Stimulated activated naive CD8-positive, alpha-beta T cell treated with anti-CD3 and anti-CD28 coated beads, Interleukin-15, Interleukin-2, amounts not matched to agents 100 U/mL and 50 U/mL, for 24 hours (primary cell): ENCODE measurements around the gene SDC3.

Source experiments
- ATAC-seq: fragments of 150-1000 bp; cut with Tn5 transposase; one replicate; pipeline ENCODE4 v1.10.0; 2021
- DNase-seq: peaks from one replicate; pipeline ENCODE4 v3.0.0; 2021

Gene SDC3

GRCh38 chr1:30904191-30904961 lies 4.2 kb downstream of the SDC3 start:
- ATAC-seq, result no peak
- DNase-seq, result no peak

- ATAC-seq (no peak), DNase-seq (no peak)
These were observed 5.1 kb downstream of the SDC3 start for GRCh38 chr1:30903343-30904034.

DNA sequence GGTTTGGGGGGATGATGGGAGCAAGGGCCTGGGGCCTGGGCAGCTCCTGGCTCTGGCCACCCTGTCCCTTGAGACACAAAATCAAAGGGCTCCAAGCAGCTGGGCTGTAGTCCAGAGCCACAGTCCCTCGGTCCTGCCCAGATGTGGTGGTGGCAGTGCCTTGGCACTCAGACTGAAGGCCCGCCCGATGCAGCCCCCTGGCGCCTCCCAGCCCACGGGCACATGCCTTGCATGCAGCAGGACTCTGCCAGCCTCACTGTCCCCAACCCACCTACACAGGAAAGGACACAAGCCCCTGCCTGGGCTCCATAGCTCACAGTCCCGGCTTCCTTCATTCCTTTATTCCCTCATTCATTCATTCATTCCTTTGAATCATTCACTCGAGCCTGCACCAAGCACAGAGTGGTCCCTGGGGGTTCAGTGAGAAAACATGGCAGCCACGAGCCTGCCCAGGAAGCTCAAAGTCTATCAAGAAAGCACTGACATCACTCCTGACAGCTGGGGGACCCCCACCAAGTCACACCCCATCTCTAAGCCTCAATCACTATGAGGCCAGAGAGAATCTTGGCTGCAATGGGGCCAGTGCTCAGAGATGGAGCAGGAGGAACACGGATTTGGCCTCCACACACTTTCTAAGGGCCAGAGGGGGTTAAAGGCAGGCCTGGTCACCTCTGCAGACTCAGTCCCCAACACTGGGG lies 5.8 kb downstream of the SDC3 start:
- no peak for ATAC-seq
- no peak for DNase-seq

DNA sequence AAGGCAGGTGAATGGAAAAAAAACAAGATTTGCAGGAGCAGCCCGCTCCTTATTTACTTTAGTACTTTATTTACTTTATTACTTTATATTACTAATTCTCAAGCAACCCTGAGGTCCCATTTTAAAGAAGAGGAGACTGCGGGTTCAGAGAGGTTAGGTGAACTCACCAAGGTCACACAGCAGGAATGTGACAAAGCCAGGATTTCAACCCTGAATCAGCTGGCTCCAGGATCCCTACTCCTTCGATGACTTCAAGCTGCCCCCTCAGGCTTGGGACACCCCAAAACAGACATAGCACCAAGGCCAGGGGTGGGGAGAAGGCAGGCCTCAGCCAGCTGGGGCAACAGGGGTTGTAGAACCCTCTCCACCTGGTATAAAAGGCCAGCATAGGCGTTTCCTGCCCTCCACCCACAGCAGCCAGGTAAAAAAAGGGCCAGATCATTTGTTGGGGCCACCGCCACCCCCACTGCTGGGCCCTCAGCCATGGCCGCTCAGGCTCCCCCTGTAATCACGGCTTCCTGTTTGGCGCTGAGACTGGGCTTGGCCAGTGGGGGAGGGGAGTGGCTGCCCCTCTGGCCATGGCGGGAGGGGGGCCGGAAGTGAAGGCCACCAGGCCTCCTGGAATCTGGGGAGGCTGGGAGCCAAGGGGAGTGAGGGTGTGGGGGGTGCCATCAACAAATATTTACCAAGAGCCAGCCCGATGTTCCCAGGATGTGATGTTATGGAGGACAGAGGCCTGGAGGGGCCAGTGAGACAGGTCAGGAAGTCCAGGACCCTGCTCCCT lies 6.6 kb downstream of the SDC3 start:
- no peak for ATAC-seq
- no peak for DNase-seq

DNA sequence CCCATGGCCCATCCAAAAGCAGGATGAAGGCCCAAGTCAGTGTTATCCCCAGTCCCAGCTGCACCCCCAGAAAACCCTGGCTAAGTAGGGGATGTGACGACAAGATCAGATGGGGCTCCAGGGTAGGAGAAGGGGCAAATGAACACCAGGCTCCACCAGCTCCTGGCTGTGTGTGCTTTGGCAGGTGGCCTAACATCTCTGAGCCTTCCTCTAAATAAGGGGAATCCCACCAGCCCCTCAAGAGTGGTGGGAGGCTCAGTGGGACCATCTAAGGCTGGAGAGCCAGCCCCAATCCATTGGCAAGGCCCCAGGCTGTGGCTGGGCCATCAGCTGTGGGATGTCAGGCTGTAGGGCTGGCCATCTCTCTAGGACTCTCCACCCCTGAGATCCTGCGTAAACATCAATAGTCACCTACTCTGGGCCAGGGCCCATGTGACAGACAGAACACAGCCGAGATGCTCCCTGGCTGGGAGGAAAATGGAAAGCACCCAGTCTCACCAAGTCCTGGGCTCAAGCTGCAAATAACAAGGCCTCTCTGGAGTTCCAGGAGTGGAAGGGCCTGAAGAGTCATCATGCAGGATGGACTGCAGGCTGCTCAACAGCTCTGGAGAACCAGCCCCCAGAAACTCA lies 7.5 kb downstream of the SDC3 start:
- DNase-seq (no peak), ATAC-seq (no peak)

- no peak for DNase-seq
- no peak for ATAC-seq
These were observed 8.1 kb downstream of the SDC3 start for GRCh38 chr1:30900486-30900885.

DNA sequence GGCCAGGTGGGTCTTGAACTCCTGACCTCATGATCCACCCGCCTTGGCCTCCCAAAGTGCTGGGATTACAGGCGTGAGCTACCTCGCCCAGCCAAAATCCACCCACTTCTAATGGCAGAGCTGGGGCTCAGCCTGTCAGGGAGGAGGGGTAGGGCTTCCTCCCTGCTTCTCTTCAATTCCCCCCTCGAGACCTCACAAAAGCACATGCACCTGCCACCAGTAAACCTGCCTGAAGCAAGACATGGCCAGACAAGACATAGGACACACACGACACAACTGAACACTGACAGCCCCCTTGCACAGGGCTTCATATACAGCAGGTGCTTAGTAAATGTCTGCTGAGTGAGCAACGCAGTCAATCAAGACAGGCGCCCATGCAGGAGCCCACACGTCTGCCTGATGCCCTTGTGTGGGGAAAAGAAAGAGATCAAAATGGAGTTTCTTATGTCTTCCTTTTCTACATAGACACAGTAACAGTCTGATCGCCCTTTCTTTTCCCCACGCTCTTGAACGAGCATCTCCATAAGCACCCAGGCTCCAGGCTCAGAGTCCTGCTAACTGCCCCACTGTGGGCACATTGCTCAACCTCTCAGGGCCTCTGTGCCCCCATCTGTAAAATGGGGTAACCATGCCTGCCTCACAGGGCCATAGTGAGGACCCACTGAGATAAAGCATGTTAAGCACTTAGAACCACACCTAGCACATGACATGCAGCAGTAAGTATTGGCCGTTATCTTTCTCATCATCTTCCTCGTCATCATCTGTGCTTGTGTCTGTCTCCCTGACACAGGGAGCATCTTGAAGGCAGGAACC lies 8.8 kb downstream of the SDC3 start:
- no peak for ATAC-seq
- DNase-seq, result no peak

DNA sequence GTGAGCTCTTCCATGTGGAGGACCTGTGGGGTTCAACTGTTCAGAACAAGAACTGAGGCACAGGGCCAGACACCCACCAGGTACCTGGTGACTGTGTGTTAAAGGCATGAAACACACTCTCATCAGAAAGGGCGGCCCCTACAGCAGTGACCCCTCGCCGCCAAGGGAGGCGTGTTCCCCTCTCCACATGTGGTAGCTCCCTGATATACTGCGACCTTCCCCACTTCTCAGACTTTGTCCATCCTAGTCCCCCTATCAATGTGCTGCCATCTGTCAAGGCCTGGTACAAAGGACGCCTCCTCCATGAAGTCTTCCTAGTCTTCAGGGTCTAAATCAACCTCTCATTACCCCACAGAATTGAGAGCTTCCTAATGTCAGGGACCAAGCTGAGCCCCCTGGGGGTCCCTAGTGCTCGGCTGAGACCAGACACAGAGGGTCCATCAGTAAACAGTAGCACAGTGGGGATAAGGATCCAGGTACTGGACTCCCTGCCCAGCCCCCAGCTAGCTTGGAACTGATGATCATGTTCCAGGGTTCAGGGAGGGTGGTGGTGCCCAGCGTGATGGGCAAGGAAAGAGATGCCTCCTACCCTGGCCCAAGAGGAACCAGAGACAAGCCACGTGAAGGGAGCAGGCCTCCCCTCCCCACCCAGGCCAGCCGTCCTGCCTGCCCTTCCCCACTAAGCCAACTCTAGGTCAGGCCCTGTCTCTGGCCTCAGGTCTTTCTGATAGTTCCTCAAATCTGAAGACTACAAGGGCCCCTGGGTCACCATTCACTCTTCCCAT lies 10.3 kb downstream of the SDC3 start:
- DNase-seq (no peak), ATAC-seq (no peak)

DNA sequence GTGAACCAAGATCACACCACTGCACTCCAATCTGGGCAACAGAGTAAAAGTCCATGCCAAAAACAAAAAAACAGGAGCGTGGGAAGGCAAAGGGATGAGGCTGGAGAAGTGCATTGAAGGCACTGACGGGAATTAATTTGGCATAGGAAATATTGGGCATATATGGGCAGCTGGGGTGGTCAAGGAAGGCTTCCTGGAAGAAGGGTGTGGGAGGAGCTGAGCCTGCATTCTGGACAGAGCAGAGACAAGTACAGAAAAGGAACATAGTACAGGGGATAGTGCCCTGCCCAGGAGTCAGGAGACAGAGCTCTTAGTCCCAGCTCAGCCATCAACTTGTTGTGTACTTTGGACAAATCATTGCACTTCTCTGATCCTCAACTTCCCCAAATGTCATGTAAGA lies 11.7 kb downstream of the SDC3 start:
- ATAC-seq (no peak), DNase-seq (no peak)

GRCh38 chr1:30895944-30896660 lies 12.5 kb downstream of the SDC3 start:
- no peak for DNase-seq

DNA sequence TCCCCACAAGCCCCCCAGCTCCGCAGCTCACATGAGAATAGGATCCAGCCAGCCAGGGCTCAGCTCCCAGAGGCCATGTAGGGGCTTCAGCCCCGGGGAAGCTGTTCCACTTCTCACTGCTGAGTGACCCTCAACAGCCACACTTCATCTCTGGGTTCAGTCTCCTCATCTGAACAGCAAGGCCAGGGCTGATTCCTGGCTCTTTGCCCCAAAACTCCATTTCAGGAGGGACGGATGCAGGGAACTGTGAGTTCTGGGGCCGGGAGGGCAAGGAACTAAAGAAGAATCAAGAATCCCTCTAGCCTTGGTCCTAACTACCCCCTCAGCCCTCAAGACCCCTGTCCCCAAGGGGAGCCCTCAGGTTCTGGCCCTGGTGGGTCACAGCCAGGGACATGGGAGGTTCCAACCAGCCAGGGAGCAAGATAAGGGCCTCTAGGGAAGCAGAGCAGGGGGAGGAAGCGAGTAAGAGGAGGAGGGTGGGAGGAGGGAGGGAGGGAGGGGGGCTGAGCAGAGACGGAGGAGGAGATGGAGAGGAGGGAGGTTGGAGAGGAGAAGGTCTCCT lies 13.1 kb downstream of the SDC3 start:
- no peak for DNase-seq

More at GRCh38 chr1:30895944-30896660, 12.5 kb downstream of the SDC3 start:
- ATAC-seq, result no peak

GRCh38 chr1:30894508-30894973 lies 14.0 kb downstream of the SDC3 start:
- ATAC-seq, result no peak
- no peak for DNase-seq

More for the DNA sequence above, 13.1 kb downstream of the SDC3 start:
- no peak for ATAC-seq

DNA sequence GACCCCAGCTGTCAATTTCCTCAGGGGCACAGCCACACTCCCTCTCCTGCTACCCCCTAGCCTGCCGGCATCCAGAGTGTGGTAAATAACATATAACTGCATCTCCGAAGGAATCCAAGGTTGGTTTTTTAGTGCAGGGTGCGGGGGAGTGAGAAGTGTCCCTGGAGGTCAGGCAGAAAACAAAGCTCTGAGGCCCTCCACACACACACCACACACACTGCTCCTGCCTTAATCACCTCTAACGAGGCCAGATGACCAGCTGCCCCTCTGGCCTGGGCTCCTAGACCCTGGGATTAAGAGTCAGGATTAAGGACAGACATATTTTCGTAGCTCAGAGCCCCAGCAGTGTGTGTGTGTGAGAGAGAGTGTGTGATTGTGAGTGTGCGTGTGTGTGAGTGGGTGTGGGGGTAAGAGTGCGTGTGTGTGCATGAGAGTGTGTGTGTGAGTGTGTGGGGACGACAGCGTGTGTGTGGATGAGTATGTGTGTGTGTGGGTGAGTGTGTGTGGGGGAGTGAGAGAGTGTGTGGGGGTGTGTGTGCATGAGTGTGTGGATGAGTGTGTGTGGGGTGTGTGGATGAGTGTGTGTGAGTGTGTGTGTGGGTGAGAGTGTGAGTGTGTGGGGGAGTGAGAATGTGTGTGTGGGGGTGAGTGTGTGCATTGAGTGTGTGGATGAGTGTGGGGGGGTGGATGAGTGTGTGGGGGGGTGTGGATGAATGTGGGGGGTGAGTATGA lies 14.6 kb downstream of the SDC3 start:
- DNase-seq (no peak), ATAC-seq (peak; percentile 20)

DNA sequence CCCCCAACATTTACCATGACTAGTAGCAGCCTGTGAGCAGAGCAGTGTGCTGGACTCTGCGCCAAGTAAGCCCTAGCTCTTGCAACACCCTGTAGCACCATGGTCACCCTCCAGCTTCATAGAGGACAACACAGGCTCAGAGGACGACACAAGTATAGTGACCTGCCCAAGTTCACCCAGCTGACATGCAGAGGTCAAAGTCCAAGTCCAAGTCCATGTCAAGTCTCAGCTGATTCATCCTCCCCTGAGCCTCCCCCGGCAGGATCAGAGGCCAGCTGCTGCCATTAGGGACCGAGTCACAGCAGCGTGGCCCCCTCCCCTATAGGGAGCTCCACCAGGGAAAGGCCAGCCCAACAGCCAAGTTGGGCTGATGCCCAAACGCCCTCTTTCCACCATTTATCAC lies 15.9 kb downstream of the SDC3 start:
- DNase-seq (no peak), ATAC-seq (no peak)

DNA sequence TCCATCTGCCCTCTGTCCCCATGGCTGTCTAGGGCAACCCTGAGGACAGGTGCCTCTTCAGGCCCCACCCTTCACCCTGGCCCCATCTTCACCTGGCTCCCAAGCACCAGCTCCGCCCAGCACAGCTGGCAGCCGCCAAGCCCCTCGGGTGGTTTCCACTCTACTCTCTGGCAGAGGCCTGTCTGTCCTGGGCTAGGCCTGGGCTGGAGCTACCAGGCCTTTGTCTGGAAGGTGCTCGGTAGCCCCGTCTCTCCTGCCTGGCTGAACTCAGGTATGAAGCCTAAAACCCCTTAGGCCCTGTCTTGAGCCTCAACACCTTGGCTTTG lies 17.4 kb downstream of the SDC3 start:
- ATAC-seq (no peak), DNase-seq (no peak)

DNA sequence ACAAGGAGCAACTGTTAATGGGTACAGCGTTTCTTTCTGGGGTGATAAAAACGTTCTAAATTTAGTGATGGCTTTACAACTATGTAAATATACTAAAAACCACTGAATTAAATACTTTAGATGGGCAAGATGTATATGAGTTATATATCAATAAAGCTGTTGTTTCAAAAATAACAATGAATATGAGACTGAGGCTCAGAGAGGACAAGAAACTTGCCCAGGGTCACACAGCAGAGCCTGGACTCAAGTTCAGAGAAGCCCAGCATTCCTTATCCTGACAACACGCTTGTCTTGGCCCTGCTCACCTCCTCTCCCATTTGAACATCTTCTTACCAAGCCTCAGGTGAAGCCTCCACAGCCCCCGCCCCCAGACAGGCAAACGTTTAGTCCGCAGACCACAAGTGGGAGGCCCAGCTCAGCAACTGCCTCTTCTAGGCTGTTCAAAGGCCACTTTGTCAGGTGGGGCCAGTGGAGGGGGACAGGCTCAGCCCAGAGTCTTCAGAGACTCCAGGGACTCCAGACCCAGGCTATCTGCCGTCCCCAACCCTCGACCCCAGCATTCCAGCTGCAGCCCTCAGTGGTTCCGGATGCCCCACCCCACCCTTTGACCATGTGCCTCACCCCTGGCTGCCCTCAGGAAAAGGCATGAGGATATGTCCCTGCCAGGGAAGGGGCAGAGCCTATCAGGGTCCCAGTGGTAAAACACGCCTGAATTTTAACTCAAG lies 17.9 kb downstream of the SDC3 start:
- DNase-seq (no peak), ATAC-seq (no peak)

DNA sequence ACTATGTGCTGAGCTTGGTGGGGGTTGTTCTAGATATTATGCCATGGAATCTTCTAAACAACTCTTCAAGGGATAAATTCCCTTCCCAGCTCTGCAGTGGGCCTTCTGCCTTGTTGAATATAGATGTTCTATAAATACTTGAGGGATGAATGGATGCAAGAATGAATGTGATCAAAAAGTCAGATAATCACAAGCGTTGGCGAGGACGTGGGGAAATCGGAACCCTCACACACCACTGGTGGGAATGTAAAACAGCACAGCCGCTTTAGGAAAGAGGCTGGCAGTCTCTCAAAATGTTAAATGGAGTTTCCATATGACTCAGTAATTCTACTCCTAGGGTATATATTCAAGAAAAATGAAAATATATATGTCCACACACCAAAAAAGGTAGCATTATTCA lies 19.0 kb downstream of the SDC3 start:
- DNase-seq (no peak), ATAC-seq (no peak)

DNA sequence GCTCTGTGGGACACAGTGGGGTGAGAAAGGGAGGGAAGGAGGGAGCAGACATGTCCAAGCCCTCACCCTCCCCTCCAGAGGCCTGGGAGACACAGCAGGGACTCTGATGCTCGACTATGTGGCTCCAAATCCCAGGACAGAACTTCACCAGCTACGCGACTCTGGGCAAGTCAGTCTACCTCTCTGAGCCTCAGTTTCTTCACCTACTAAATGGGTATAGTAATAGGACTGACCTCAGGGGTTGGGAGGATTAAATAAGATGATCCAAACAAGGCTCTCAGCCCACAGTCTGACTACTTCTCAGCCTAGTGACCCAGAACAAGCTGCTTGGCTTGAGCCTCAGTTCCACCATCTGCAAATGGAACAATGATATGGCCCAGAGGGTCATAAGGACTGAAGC lies 19.6 kb downstream of the SDC3 start:
- DNase-seq (no peak), ATAC-seq (no peak)
